K562 (cell line): Measurements from ENCODE around the gene DPEP3. TPM values are rescaled to one million over a fixed set of nuclear protein-coding genes. Genes with fewer than 3 reads are reported as not detected.
A peak's percentile ranks its signal among the peaks of the same experiment; 100 is the strongest.

Experiments
- E2F6 ChIP-seq, 2 experiments: IDR thresholded peaks; 2 replicates each; pipeline ENCODE4 v1.6.1; 2011; ENCODE audit warnings: borderline replicate concordance in 1 of 2, control low read depth in 1 of 2, low read depth in 1 of 2, low read length in 1 of 2, mild to moderate bottlenecking in 1 of 2, mixed read lengths in 1 of 2, moderate library complexity in 1 of 2; ENCODE audit not compliant: insufficient read depth in 1 of 2, insufficient read length in 1 of 2, poor library complexity in 1 of 2, severe bottlenecking in 1 of 2; ENCODE audit errors: extremely low read depth in 1 of 2
- HMGN3 ChIP-seq: IDR thresholded peaks from 2 replicates; pipeline ENCODE4 v1.6.1; 2011; ENCODE audit warnings: borderline replicate concordance, low read depth, mild to moderate bottlenecking, mixed read lengths, low read length; ENCODE audit not compliant: insufficient read length; ENCODE audit errors: extremely low read depth
- ZFX ChIP-seq: sonication (generic); formaldehyde crosslinking; IDR thresholded peaks from 2 replicates; pipeline ENCODE4 v1.8.0; 2022; ENCODE audit warnings: mild to moderate bottlenecking, missing genetic modification reagents, moderate library complexity
- ZNF512 ChIP-seq: IDR thresholded peaks from 2 replicates; pipeline ENCODE4 v1.6.1; 2016; ENCODE audit warnings: missing genetic modification characterization, missing compliant biosample characterization
- polyA plus RNA-seq, 8 experiments: library from polyadenylated mRNA; depleted of rRNA in 4 of 8; stranded (reverse) in 5 of 8; unstranded in 3 of 8; fragments of >200 nt; fragmentation: Nextera tagmentation in 2 of 8; fragmentation: Illumina TruSeq in 1 of 8; extraction: Ambion mirVana in 2 of 8; extraction: Trizol in 1 of 8; gene quantifications; 2 replicates each; pipeline versions ENCODE4 v1.2.1 to v1.2.3, GENCODE V29; 2011 to 2014; ENCODE audit warnings: inconsistent platforms in 1 of 8, missing spikeins in 1 of 8
- total RNA-seq, 7 experiments: library from RNA; depleted of rRNA in 6 of 7; stranded (reverse); fragments of >200 nt in 6 of 7; fragmentation: Illumina TruSeq in 2 of 7; extraction: Trizol in 2 of 7; gene quantifications; 2 replicates each; pipeline versions ENCODE4 v1.2.1 to v1.2.3, GENCODE V29; 2011 to 2021; ENCODE audit warnings: low replicate concordance in 1 of 7
- TF ChIP-seq, protein P1 (sequence below): sonication (generic); formaldehyde crosslinking; IDR thresholded peaks from 2 replicates; pipeline ENCODE4 v1.8.0; 2022; ENCODE audit warnings: mild to moderate bottlenecking, missing genetic modification reagents

DPEP3 gene
- total and polyA plus RNA-seq, 9 of the 15 experiments (the other 6 are each of a cell fraction or from before 2014, with no cell fraction given) = not detected

DNA sequence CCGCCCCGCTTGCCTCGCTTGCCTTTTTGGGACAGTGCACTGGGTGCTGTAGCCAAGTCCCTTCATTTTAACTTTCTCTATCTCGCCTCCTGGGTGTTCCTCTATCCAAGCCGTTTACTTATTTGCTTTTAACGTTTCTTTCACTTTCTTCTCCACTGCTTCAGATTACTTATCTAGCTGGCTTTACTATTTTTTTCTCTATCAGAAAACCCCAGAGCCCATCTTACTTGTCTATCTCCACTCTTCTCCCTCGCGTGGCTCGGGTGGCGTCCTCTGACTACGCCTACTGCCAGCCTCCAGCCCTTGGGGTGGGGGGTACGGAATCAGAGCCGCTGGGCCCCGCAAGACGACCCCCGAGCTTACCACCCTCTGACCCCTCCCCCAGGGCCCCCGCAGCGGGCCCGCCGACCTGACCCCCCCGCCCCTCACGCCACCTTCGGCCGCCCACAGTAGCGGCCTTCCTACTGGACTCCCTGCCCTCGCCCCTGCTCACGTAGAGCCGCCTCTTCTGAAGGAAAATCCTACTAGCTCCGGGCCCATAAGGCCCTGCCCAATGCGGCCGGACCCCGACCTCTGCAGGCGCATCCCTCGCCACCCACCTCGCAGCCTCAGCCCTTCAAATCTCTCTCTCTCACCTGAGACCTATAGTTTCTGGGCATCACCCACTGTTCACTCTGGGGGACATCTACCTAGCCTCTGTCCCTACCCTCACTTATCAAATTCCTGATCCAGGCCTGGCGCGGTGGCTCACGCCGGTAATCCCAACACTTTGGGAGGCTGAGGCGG, 10.9 kb downstream of the DPEP3 start (continued):
- peak in 1 of 2 experiments; percentile 3 for TF ChIP-seq E2F6 (IDR thresholded peaks at IDR 0.05; ENCODE audit: borderline replicate concordance in 1 of 2, extremely low read depth in 1 of 2, insufficient read depth in 1 of 2, insufficient read length in 1 of 2, low read depth in 1 of 2, low read length in 1 of 2, poor library complexity in 1 of 2, severe bottlenecking in 1 of 2)
- peak; percentile 22 for TF ChIP-seq HMGN3
- peak; percentile 50 for TF ChIP-seq ZFX (CRISPR knock-in tag)
- 0 out of 2 replicates have a peak, but pooled peaks have one; percentile 11 for TF ChIP-seq ZNF512
- TF ChIP-seq, protein P1, sequence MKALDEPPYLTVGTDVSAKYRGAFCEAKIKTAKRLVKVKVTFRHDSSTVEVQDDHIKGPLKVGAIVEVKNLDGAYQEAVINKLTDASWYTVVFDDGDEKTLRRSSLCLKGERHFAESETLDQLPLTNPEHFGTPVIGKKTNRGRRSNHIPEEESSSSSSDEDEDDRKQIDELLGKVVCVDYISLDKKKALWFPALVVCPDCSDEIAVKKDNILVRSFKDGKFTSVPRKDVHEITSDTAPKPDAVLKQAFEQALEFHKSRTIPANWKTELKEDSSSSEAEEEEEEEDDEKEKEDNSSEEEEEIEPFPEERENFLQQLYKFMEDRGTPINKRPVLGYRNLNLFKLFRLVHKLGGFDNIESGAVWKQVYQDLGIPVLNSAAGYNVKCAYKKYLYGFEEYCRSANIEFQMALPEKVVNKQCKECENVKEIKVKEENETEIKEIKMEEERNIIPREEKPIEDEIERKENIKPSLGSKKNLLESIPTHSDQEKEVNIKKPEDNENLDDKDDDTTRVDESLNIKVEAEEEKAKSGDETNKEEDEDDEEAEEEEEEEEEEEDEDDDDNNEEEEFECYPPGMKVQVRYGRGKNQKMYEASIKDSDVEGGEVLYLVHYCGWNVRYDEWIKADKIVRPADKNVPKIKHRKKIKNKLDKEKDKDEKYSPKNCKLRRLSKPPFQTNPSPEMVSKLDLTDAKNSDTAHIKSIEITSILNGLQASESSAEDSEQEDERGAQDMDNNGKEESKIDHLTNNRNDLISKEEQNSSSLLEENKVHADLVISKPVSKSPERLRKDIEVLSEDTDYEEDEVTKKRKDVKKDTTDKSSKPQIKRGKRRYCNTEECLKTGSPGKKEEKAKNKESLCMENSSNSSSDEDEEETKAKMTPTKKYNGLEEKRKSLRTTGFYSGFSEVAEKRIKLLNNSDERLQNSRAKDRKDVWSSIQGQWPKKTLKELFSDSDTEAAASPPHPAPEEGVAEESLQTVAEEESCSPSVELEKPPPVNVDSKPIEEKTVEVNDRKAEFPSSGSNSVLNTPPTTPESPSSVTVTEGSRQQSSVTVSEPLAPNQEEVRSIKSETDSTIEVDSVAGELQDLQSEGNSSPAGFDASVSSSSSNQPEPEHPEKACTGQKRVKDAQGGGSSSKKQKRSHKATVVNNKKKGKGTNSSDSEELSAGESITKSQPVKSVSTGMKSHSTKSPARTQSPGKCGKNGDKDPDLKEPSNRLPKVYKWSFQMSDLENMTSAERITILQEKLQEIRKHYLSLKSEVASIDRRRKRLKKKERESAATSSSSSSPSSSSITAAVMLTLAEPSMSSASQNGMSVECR (CRISPR knock-in tag) = no peak
